K562 treated with DMSO at 1 percent for 12 hours (cell line): ENCODE results near the gene GTSF1L. TPM values are rescaled to one million over a fixed set of nuclear protein-coding genes. Genes with fewer than 3 reads are reported as not detected.

Experiments
- total RNA-seq: library from RNA; unstranded; fragments of 300-600 nt; gene quantifications from 2 replicates; pipeline ENCODE4 v1.2.3, GENCODE V29; 2022; ENCODE audit not compliant: insufficient read depth

GTSF1L gene
- total RNA-seq: not detected in 2 replicates

DNA sequence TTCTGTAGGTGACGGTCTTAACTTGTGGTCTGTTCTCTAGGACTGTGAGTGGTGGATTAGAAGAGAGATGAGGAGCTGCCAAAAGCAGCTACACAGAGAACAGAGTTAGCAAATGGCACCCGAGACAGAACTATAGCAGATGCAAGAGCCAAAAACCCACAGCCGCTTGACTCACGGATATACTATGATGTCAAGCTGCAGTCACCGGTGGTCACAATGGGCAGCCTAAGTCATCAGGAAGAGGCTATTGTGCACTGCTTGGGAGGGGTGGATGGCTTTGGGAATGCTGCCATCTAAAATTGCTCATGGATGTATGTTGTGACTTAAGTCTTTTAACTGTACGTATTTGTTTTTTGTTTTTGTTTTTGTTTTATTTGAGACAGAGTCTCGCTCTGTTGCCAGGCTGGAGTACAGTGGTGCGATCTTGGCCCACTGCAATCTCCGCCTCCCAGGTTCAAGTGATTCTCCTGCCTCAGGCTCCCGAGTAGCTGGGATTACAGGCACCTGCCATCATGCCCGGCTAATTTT, at the start of gene GTSF1L:
TSS of gene GTSF1L (minus strand) at position 192 of the 528 bp plus-strand sequence. CDS start 308 bp downstream, outside the sequence.

Other genes starting within 250 kb of the GTSF1L start
- 1.6 and 5.4 TPM in 2 replicates for gene L3MBTL1, start 219.3 kb downstream of the GTSF1L start, total RNA-seq
- not detected in 2 replicates for gene SGK2, start 168.0 kb downstream of the GTSF1L start, total RNA-seq
- 19.8 and 22.5 TPM in 2 replicates for gene IFT52, start 136.1 kb downstream of the GTSF1L start, total RNA-seq
- 107 and 146 TPM in 2 replicates for gene MYBL2, start 59.9 kb downstream of the GTSF1L start, total RNA-seq
- 0.85 TPM in 1 of 2 replicates, not detected in the other for gene TOX2, start 187.8 kb upstream of the GTSF1L start, total RNA-seq